Common myeloid progenitor, CD34-positive (primary cell): ENCODE measurements around the gene NFATC4.

Experiments
- CTCF ChIA-PET: fragments of 350-600 bp; sonication (Branson Sonifier 250); formaldehyde crosslinking; loops from one replicate; lab custom pipeline; 2021; ENCODE audit warnings: antibody characterized with exemption; lab: Charles Lee
- POLR2A ChIA-PET: fragments of 350-600 bp; sonication (Branson Sonifier 250); formaldehyde crosslinking; loops from one replicate; lab custom pipeline; 2021; ENCODE audit warnings: antibody characterized with exemption; lab: Charles Lee
- DNase-seq, 3 donors: peaks; one replicate each; pipeline versions ENCODE4 v3.0.0 to v3.0.0-alpha.2; 2013
- H3K27ac ChIP-seq, 2 experiments: 1 replicate in 1 of 2; 2 replicates in 1 of 2; pipeline ENCODE4 v1.7.0; 2013; ENCODE audit warnings: inconsistent platforms in 2 of 2, low read length in 2 of 2, mild to moderate bottlenecking in 2 of 2, low read depth in 1 of 2, moderate library complexity in 1 of 2; ENCODE audit not compliant: severe bottlenecking in 2 of 2, insufficient read depth in 1 of 2, poor library complexity in 1 of 2
- H3K27me3 ChIP-seq, 5 experiments: replicated peaks in 2 of 5; 1 replicate in 3 of 5; 2 replicates in 2 of 5; pipeline versions ENCODE4 v1.6.1 to v1.7.0; 2013; ENCODE audit warnings: low read length in 4 of 5, mild to moderate bottlenecking in 2 of 5, moderate library complexity in 2 of 5, inconsistent platforms in 1 of 5; ENCODE audit not compliant: insufficient read depth in 5 of 5, control insufficient read depth in 4 of 5
- H3K36me3 ChIP-seq, 4 experiments: 1 replicate in 2 of 4; 2 replicates in 2 of 4; pipeline versions ENCODE4 v1.6.1 to v1.7.0; 2013; ENCODE audit warnings: low read length in 3 of 4, control low read depth in 1 of 4, mild to moderate bottlenecking in 1 of 4; ENCODE audit not compliant: control insufficient read depth in 4 of 4, insufficient read depth in 4 of 4
- H3K4me1 ChIP-seq, 4 experiments: 1 replicate in 3 of 4; 2 replicates in 1 of 4; pipeline versions ENCODE4 v1.6.1 to v1.7.1; 2013; ENCODE audit warnings: low read length in 3 of 4, mild to moderate bottlenecking in 3 of 4, control low read depth in 1 of 4, inconsistent platforms in 1 of 4, moderate library complexity in 1 of 4; ENCODE audit not compliant: control insufficient read depth in 4 of 4, insufficient read depth in 4 of 4; ENCODE audit errors: control extremely low read depth in 1 of 4
- H3K4me3 ChIP-seq, 7 experiments: 1 replicate in 4 of 7; 2 replicates in 3 of 7; pipeline versions ENCODE4 v1.5.1 to v1.7.0; 2013; ENCODE audit warnings: mild to moderate bottlenecking in 7 of 7, low read length in 6 of 7, moderate library complexity in 6 of 7, inconsistent platforms in 2 of 7, low read depth in 2 of 7, control low read depth in 1 of 7; ENCODE audit not compliant: insufficient read depth in 4 of 7, control insufficient read depth in 1 of 7; ENCODE audit errors: extremely low read depth in 1 of 7
- H3K9me3 ChIP-seq, 5 experiments: 1 replicate in 4 of 5; 2 replicates in 1 of 5; pipeline versions ENCODE4 v1.6.1 to v1.7.1; 2013; ENCODE audit warnings: low read length in 4 of 5, mild to moderate bottlenecking in 2 of 5, inconsistent platforms in 1 of 5, low read depth in 1 of 5, moderate library complexity in 1 of 5; ENCODE audit not compliant: control insufficient read depth in 4 of 5, insufficient read depth in 2 of 5; ENCODE audit errors: control extremely low read depth in 1 of 5
- WGBS: methylation state at CpG from one replicate; pipeline ENCODE4 v1.1.5; 2013; ENCODE audit not compliant: insufficient coverage; 5-methylcytosine and 5-hydroxymethylcytosine counted together

Gene NFATC4

DNA sequence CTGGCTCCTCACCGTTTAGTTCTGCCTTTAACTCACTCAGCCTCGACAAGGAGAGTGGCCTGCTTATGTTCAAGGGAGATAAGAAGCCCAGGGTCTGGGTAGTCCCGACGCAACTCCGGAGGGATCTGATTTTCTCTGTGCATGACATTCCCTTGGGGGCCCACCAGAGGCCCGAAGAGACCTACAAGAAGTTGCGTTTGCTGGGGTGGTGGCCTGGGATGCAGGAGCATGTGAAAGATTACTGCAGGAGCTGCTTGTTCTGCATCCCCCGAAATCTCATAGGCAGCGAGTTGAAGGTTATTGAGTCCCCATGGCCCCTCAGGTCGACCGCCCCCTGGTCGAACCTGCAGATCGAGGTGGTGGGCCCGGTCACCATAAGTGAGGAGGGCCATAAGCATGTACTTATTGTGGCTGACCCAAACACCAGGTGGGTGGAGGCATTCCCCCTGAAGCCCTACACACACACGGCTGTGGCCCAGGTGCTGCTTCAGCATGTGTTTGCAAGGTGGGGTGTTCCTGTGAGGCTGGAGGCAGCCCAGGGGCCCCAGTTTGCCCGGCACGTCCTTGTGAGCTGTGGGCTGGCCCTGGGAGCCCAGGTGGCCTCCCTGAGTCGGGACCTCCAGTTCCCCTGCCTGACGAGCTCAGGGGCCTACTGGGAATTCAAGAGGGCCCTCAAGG is 48.4 kb downstream of the NFATC4 start:
- H3K4me1 ChIP-seq: peaks cover 0 to 6% (median 0%) of the 10 kb centered on the region in 4 experiments
- H3K27ac ChIP-seq: no peak overlapping the region
- DNase-seq: no peak
- peaks cover 0 to 42% (median 17%) of the 10 kb centered on the region in 4 experiments for H3K36me3 ChIP-seq
- no peak overlapping the region for H3K4me3 ChIP-seq
- ChIA-PET CTCF (interaction anchor here (1.0 to 23.8 kb wide), 4 partner anchors 9 to 83 kb away, joined by 3 to 489 read pairs (median 10); partner anchors contain the start of genes CBLN3 and KHNYN), POLR2A (no interaction called here)
- H3K27me3 ChIP-seq: peaks cover 0 to 18% (median 9%) of the 10 kb centered on the region in 5 experiments
- WGBS: 84% methylated on average over 19 of the region's 19 CpGs
- H3K9me3 ChIP-seq: no peaks in the 10 kb centered on the region

DNA sequence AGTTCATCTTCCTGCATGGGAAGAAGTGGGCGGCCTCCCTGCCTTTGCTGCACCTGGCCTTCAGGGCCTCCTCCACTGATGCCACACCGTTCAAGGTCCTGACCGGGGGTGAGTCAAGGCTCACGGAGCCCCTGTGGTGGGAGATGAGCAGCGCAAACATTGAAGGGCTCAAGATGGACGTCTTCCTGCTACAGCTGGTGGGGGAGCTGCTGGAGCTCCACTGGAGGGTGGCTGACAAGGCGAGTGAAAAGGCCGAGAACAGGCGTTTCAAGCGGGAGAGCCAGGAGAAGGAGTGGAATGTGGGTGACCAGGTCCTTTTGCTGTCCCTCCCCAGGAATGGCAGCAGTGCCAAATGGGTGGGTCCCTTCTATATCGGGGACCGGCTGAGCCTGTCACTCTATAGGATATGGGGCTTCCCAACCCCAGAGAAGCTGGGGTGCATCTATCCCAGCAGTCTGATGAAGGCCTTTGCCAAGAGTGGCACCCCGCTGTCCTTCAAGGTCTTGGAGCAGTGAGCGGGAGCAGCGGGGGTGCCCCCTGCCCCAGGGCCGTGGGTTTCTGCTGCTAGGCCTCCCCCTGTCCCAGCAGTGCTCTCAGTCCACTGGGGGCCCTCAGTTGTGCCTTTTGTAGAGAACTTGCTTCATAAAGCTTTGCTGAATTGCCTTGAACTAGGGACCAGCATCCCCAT is 49.1 kb downstream of the NFATC4 start:
- ChIA-PET CTCF (interaction anchor here (0.6 to 23.8 kb wide), 6 partner anchors 10 to 84 kb away, joined by 3 to 489 read pairs (median 4); partner anchors contain the start of genes CBLN3 and KHNYN), POLR2A (no interaction called here)
- Histone ChIP-seq H3K9me3 (no peaks in the 10 kb centered on the region), H3K27ac (no peak overlapping the region), H3K4me1 (peaks cover 3 to 10% (median 4%) of the 10 kb centered on the region in 4 experiments), H3K4me3 (no peak overlapping the region), H3K27me3 (peaks cover 0 to 18% (median 9%) of the 10 kb centered on the region in 5 experiments), H3K36me3 (peaks cover 0 to 38% (median 17%) of the 10 kb centered on the region in 4 experiments)
- 91% methylated on average over 16 of the region's 16 CpGs for WGBS
- DNase-seq: no peak

DNA sequence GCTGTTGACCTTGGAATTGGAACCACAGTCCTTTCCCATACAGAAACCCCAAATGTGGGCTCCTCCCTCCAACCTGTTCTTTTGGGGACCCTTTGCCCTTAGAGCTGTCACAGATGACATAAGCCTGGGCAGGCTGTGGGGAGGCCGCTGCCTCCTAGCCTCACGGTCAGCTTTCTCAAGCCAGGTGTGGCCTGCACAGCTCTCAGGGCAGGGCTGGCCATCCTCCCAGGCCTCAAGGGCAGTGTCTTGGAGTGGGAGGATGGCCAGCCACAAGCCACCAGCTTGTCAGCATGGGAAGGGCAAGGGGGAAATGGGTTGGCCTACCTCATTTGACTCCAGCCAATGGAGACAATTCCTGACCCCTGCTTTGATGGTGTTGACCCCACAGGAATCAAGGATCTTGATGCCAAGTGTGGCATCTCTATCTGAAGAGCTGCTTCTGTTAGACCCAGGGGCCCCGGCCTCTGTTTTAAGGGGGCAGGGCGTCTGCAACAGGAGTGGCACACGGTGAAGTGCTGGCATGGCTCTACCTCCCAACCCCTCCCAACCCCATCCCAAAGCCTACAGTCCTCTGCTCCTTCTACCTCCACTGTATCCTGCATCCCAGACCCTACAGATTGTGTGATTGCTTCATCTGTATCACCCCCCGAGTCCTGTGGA is 50.0 kb downstream of the NFATC4 start:
- 95% methylated on average over 6 of the region's 6 CpGs for WGBS
- POLR2A ChIA-PET: no interaction called here
- CTCF ChIA-PET: interaction anchor here (1.5 to 23.8 kb wide), 7 partner anchors 8 to 56 kb away, joined by 3 to 489 read pairs (median 6); partner anchors contain the start of genes CBLN3 and KHNYN
- peaks cover 0 to 18% (median 9%) of the 10 kb centered on the region in 5 experiments for H3K27me3 ChIP-seq
- peaks cover 0 to 32% (median 13%) of the 10 kb centered on the region in 4 experiments for H3K36me3 ChIP-seq
- no peak for DNase-seq
- no peaks in the 10 kb centered on the region for H3K9me3 ChIP-seq
- no peak overlapping the region for H3K27ac ChIP-seq
- no peak overlapping the region for H3K4me3 ChIP-seq
- peaks cover 12 to 19% (median 13%) of the 10 kb centered on the region in 4 experiments for H3K4me1 ChIP-seq

DNA sequence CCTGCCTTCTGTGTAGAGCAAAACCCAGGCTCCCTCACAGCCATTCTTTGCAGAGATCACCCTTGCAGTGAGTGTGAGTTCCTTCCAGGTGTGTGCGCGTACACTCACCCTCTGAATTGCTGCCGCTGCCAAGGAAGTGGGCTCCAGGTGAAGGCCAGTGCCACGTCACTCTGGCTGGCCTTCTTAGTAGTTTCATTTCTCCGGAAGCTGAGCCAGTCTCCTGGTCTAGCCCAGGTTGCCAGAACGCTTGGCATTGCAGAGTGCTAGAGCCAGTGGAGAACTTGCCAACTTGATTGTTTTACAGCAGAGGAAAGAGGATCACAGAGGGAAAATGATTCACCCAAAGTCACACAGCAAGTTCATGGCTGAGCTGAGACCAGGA is 50.5 kb downstream of the NFATC4 start:
- Histone ChIP-seq H3K27ac (no peak overlapping the region), H3K27me3 (peaks cover 0 to 18% (median 9%) of the 10 kb centered on the region in 5 experiments)
- POLR2A ChIA-PET: no interaction called here

DNA sequence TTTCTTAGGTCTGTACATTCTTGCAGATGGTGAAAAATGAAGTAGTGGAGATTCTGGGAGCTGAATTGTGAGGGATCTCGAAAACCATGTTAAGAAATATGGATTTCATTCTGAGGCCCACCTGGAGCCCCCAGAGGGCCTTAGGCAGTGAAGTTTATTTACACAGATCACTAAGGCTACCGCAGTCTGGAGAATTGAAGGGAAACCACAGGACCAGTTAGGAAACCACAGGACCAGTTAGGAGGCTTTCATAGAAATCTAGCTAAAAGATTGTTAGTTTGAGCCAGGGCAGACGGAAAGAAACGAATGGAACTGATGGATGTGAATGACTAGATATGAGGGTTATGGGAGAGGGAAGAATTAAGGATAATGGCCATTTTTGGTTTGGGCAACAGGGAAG is 54.3 kb downstream of the NFATC4 start:
- peak; percentile 81 to 90 (median 90) for DNase-seq
- H3K27ac ChIP-seq: no peak overlapping the region
- no peaks in the 10 kb centered on the region for H3K36me3 ChIP-seq
- WGBS: 0% methylated on average over 4 of the region's 4 CpGs
- POLR2A ChIA-PET: interaction anchor here (1.3 kb wide), 2 partner anchors 9 to 15 kb away, joined by 3 to 8 read pairs; no protein-coding TSS in a partner anchor
- CTCF ChIA-PET: interaction anchor here (0.9 to 23.8 kb wide), 9 partner anchors 7 to 124 kb away, joined by 3 to 489 read pairs (median 12); partner anchors contain the start of genes ADCY4, CBLN3, KHNYN and RIPK3
- H3K4me3 ChIP-seq: peak overlapping the region in 4 of 7 experiments; percentile 6 to 42 (median 38)
- peaks cover 22 to 46% (median 35%) of the 10 kb centered on the region in 4 experiments for H3K4me1 ChIP-seq
- peaks cover 0 to 18% (median 9%) of the 10 kb centered on the region in 5 experiments for H3K27me3 ChIP-seq
- H3K9me3 ChIP-seq: no peaks in the 10 kb centered on the region

More for the DNA sequence above, 50.5 kb downstream of the NFATC4 start:
- Histone ChIP-seq H3K4me3 (no peak overlapping the region), H3K9me3 (no peaks in the 10 kb centered on the region), H3K36me3 (peaks cover 0 to 28% (median 12%) of the 10 kb centered on the region in 4 experiments), H3K4me1 (peaks cover 17 to 24% (median 18%) of the 10 kb centered on the region in 4 experiments)
- no peak for DNase-seq
- 81% methylated on average over 6 of the region's 6 CpGs for WGBS
- CTCF ChIA-PET: interaction anchor here (0.5 to 23.8 kb wide), 10 partner anchors 8 to 85 kb away, joined by 3 to 489 read pairs (median 7); partner anchors contain the start of genes CBLN3 and KHNYN

DNA sequence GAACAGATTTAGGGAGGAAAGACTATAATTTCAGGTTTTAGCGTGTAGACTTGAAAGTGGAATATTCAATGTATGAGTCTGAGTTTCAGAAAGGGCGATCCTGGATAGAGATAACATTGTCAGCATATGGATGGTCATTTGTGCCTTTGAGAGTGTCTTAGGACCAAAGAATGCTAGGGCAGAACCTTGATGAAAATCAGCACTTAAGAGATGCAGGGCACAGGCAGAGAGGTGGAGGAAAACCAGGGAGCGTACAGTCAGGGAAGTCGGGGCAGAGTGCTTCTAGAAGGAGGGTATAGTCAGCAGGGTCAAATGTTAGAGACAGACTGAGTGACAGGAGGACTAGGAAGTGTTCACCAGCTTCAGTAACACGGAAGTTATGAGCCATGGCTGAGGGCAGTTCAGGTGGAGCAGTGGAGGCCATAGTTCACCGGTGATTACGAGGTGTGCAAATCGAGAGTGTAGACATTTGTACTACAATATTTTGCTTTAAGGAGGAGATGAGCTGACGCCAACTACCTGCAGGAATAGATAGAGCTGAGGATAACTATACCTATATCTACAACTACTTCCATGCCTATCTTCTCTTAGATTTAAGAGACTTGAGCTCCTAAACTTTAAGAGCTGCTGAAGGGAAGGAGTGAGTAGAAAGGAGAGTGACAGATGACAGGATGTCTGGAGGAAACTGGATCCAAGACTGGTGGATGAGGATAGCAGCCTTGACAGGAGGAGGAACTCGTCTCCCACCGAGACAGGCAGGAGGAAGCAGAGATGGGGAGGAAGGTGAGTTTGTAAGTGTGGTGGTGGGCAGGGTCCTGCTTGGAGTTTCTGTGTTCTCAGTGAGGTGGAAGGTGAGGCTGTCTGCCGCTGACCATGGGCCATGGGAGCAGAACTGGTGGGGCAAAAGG is 55.0 kb downstream of the NFATC4 start:
- POLR2A ChIA-PET: interaction anchor here (1.3 kb wide), 2 partner anchors 8 to 14 kb away, joined by 3 to 8 read pairs; no protein-coding TSS in a partner anchor
- H3K4me3 ChIP-seq: peak overlapping the region in 4 of 7 experiments; percentile 6 to 42 (median 38)
- no peaks in the 10 kb centered on the region for H3K9me3 ChIP-seq
- H3K27ac ChIP-seq: no peak overlapping the region
- CTCF ChIA-PET: interaction anchor here (0.9 to 23.8 kb wide), 12 partner anchors 7 to 125 kb away, joined by 3 to 489 read pairs (median 8); partner anchors contain the start of genes ADCY4, CBLN3, KHNYN and RIPK3
- 33% methylated on average over 8 of the region's 12 CpGs for WGBS
- H3K4me1 ChIP-seq: peaks cover 22 to 53% (median 42%) of the 10 kb centered on the region in 4 experiments
- no peak for DNase-seq
- peaks cover 0 to 18% (median 9%) of the 10 kb centered on the region in 5 experiments for H3K27me3 ChIP-seq
- no peaks in the 10 kb centered on the region for H3K36me3 ChIP-seq
